CD4-positive, alpha-beta T cell treated with Interleukin-15 for 4 hours (primary cell): ENCODE data around the gene PPP1R14C.
"Not testable (repeated sequence)": the region's sequence is repeated elsewhere in the genome, so short reads cannot be mapped to it uniquely, and the experiment has no call there.

ENCODE experiments used
- DNase-seq: peaks from one replicate; pipeline ENCODE4 v3.0.0-alpha.2; 2020; ENCODE audit warnings: low spot score

Gene PPP1R14C

GRCh38 chr6:150169181-150169580 lies 26.3 kb downstream of the PPP1R14C start:
- DNase-seq, result no peak

GRCh38 chr6:150169609-150170008 lies 26.8 kb downstream of the PPP1R14C start:
- DNase-seq, result no peak

- no peak for DNase-seq
Measured at GRCh38 chr6:150172929-150173328, 30.1 kb downstream of the PPP1R14C start.

- no peak for DNase-seq
Measured at GRCh38 chr6:150175586-150176151, 32.8 kb downstream of the PPP1R14C start.

GRCh38 chr6:150176152-150176551 lies 33.3 kb downstream of the PPP1R14C start:
- no peak for DNase-seq

GRCh38 chr6:150176659-150177058 lies 33.8 kb downstream of the PPP1R14C start:
- DNase-seq, result no peak

- DNase-seq, result no peak
Measured at GRCh38 chr6:150177259-150177951, 34.6 kb downstream of the PPP1R14C start.

GRCh38 chr6:150177952-150178520 lies 35.2 kb downstream of the PPP1R14C start:
- no peak for DNase-seq

GRCh38 chr6:150179030-150179429 lies 36.2 kb downstream of the PPP1R14C start:
- DNase-seq, result no peak

GRCh38 chr6:150179907-150180424 lies 37.1 kb downstream of the PPP1R14C start:
- not testable (repeated sequence) for DNase-seq

GRCh38 chr6:150180517-150180916 lies 37.7 kb downstream of the PPP1R14C start:
- DNase-seq, result no peak

GRCh38 chr6:150182460-150183078 lies 39.7 kb downstream of the PPP1R14C start:
- no peak for DNase-seq

GRCh38 chr6:150183105-150183504 lies 40.3 kb downstream of the PPP1R14C start:
- DNase-seq, result no peak

GRCh38 chr6:150183966-150184365 lies 41.1 kb downstream of the PPP1R14C start:
- DNase-seq, result no peak

GRCh38 chr6:150184850-150185731 lies 42.2 kb downstream of the PPP1R14C start:
- no peak for DNase-seq

- DNase-seq, result no peak
Measured at GRCh38 chr6:150185732-150186117, 42.9 kb downstream of the PPP1R14C start.

- no peak for DNase-seq
Measured at GRCh38 chr6:150186129-150186898, 43.5 kb downstream of the PPP1R14C start.

GRCh38 chr6:150187433-150187832 lies 44.6 kb downstream of the PPP1R14C start:
- DNase-seq, result not testable (repeated sequence)

- DNase-seq, result no peak
Measured at GRCh38 chr6:150189122-150189521, 46.3 kb downstream of the PPP1R14C start.

GRCh38 chr6:150191809-150192208 lies 49.0 kb downstream of the PPP1R14C start:
- no peak for DNase-seq

GRCh38 chr6:150194195-150194594 lies 51.4 kb downstream of the PPP1R14C start:
- DNase-seq, result no peak
